Liver (tissue), 9 donors: ENCODE measurements around the gene UGT1A7. TPM values are rescaled to one million over a fixed set of nuclear protein-coding genes. Genes with fewer than 3 reads are reported as not detected.

ENCODE experiments used
- DNase-seq: peaks from one replicate; pipeline ENCODE4 v3.0.0-alpha.2; 2017; ENCODE audit warnings: low spot score
- H3K27ac ChIP-seq, 2 donors: one replicate each; pipeline ENCODE4 v1.7.0; 2013; ENCODE audit warnings: inconsistent platforms in 2 of 2, low read length in 2 of 2, control low read depth in 1 of 2, low read depth in 1 of 2, mild to moderate bottlenecking in 1 of 2
- H3K27me3 ChIP-seq, 4 donors: one replicate each; pipeline versions ENCODE4 v1.6.1 to v1.7.0; 2013; ENCODE audit warnings: low read length in 3 of 4, inconsistent platforms in 1 of 4, mild to moderate bottlenecking in 1 of 4, moderate library complexity in 1 of 4; ENCODE audit not compliant: control insufficient read depth in 4 of 4, insufficient read depth in 4 of 4
- H3K36me3 ChIP-seq, 4 donors: one replicate each; pipeline versions ENCODE4 v1.6.1 to v1.7.0; 2013; ENCODE audit warnings: low read length in 3 of 4, mild to moderate bottlenecking in 3 of 4, low read depth in 1 of 4, moderate library complexity in 1 of 4; ENCODE audit not compliant: control insufficient read depth in 4 of 4, insufficient read depth in 3 of 4
- H3K4me1 ChIP-seq, 4 donors: one replicate each; pipeline versions ENCODE4 v1.6.1 to v1.7.0; 2013; ENCODE audit warnings: low read length in 3 of 4, mild to moderate bottlenecking in 3 of 4, moderate library complexity in 1 of 4; ENCODE audit not compliant: control insufficient read depth in 4 of 4, insufficient read depth in 4 of 4
- H3K4me3 ChIP-seq, 3 donors: one replicate each; pipeline versions ENCODE4 v1.6.1 to v1.7.0; 2013; ENCODE audit warnings: low read length in 3 of 3, control low read depth in 1 of 3, low read depth in 1 of 3, mild to moderate bottlenecking in 1 of 3
- H3K9ac ChIP-seq, 2 donors: one replicate each; pipeline ENCODE4 v1.7.0; 2013; ENCODE audit warnings: low read length in 2 of 2, mild to moderate bottlenecking in 2 of 2, moderate library complexity in 2 of 2, control low read depth in 1 of 2, low read depth in 1 of 2
- H3K9me3 ChIP-seq, 4 donors: one replicate each; pipeline versions ENCODE4 v1.6.1 to v1.7.0; 2013; ENCODE audit warnings: low read length in 3 of 4; ENCODE audit not compliant: control insufficient read depth in 4 of 4
- EGR1 ChIP-seq, 2 donors: IDR thresholded peaks; 2 replicates each; pipeline ENCODE4 v1.6.1; 2016 to 2018; ENCODE audit warnings: antibody characterized with exemption in 2 of 2, low read depth in 2 of 2
- FOXA1 ChIP-seq: IDR thresholded peaks from 2 replicates; pipeline ENCODE4 v1.6.1; 2016; ENCODE audit warnings: antibody characterized with exemption
- FOXA2 ChIP-seq: IDR thresholded peaks from 2 replicates; pipeline ENCODE4 v1.6.1; 2016; ENCODE audit warnings: antibody characterized with exemption
- GABPA ChIP-seq, 2 donors: IDR thresholded peaks in 1 of 2; conservative IDR thresholded peaks in 1 of 2; 2 replicates each; pipeline ENCODE4 v1.6.1; 2016; ENCODE audit warnings: antibody characterized with exemption in 2 of 2, mild to moderate bottlenecking in 1 of 2, moderate library complexity in 1 of 2
- HNF4A ChIP-seq, 2 donors: conservative IDR thresholded peaks; 2 replicates each; pipeline ENCODE4 v1.6.1; 2016; ENCODE audit warnings: antibody characterized with exemption in 2 of 2, mild to moderate bottlenecking in 2 of 2
- HNF4G ChIP-seq: IDR thresholded peaks from 2 replicates; pipeline ENCODE4 v1.6.1; 2016; ENCODE audit warnings: antibody characterized with exemption
- JUND ChIP-seq, 2 donors: IDR thresholded peaks; 2 replicates each; pipeline ENCODE4 v1.6.1; 2016; ENCODE audit warnings: antibody characterized with exemption in 2 of 2
- NR2F2 ChIP-seq: IDR thresholded peaks from 2 replicates; pipeline ENCODE4 v1.6.1; 2016; ENCODE audit warnings: antibody characterized with exemption
- RAD21 ChIP-seq, 2 donors: IDR thresholded peaks; 2 replicates each; pipeline ENCODE4 v1.6.1; 2016; ENCODE audit warnings: antibody characterized with exemption in 2 of 2, mild to moderate bottlenecking in 2 of 2
- RXRA ChIP-seq, 2 donors: IDR thresholded peaks; 2 replicates each; pipeline ENCODE4 v1.6.1; 2017 to 2018; ENCODE audit warnings: antibody characterized with exemption in 2 of 2, mild to moderate bottlenecking in 1 of 2
- SP1 ChIP-seq: IDR thresholded peaks from 2 replicates; pipeline ENCODE4 v1.6.1; 2018; ENCODE audit warnings: antibody characterized with exemption, mild to moderate bottlenecking
- TAF1 ChIP-seq: conservative IDR thresholded peaks from 2 replicates; pipeline ENCODE4 v1.6.1; 2016; ENCODE audit warnings: antibody characterized with exemption, mild to moderate bottlenecking
- YY1 ChIP-seq: IDR thresholded peaks from 2 replicates; pipeline ENCODE4 v1.6.1; 2016; ENCODE audit warnings: antibody characterized with exemption, mild to moderate bottlenecking
- WGBS: extraction: QIAGEN DNeasy Blood & Tissue Kit; methylation state at CpG from one replicate; pipeline ENCODE4 v1.1.7; 2013; 5-methylcytosine and 5-hydroxymethylcytosine counted together
- polyA plus RNA-seq, 2 donors: library from polyadenylated mRNA; stranded (reverse) in 1 of 2; unstranded in 1 of 2; fragments of 200-250 nt in 1 of 2; fragments of >200 nt in 1 of 2; fragmentation: Nextera tagmentation in 1 of 2; extraction: Ambion mirVana in 1 of 2; gene quantifications; one replicate each; pipeline versions ENCODE4 v1.2.1 to v1.2.3, GENCODE V29; 2013 to 2015
- total RNA-seq, 2 donors: library from RNA; depleted of rRNA; stranded (reverse); fragments of >200 nt; gene quantifications; one replicate each; pipeline ENCODE4 v1.2.3, GENCODE V29; 2014
- TF ChIP-seq, protein P1 (sequence below): fragments of 150-350 bp; IDR thresholded peaks from 2 replicates; pipeline ENCODE4 v1.5.1; 2017; ENCODE audit warnings: improper control_type of control experiment, low read depth, low read length; ENCODE audit not compliant: missing input control
- TF ChIP-seq, protein P2 (sequence below): IDR thresholded peaks from 2 replicates; pipeline ENCODE4 v1.6.1; 2016; ENCODE audit warnings: antibody characterized with exemption
- TF ChIP-seq, protein P3 (sequence below): IDR thresholded peaks from 2 replicates; pipeline ENCODE4 v1.6.1; 2016; ENCODE audit warnings: antibody characterized with exemption
- TF ChIP-seq, protein P4 (sequence below): IDR thresholded peaks from 2 replicates; pipeline ENCODE4 v1.6.1; 2016; ENCODE audit warnings: antibody characterized with exemption
- TF ChIP-seq, protein P5 (sequence below): IDR thresholded peaks from 2 replicates; pipeline ENCODE4 v1.6.1; 2016; ENCODE audit warnings: antibody characterized with exemption, mild to moderate bottlenecking
- donor health status: healthy.
- donor health status: healthy.
- donor health status: healthy.
- donor health status: healthy.
- donor health status: healthy.

Gene UGT1A7
- total and polyA plus RNA-seq, 4 donors, result 0.02 to 2.2 (median 0.38) TPM; not detected in 1

DNA sequence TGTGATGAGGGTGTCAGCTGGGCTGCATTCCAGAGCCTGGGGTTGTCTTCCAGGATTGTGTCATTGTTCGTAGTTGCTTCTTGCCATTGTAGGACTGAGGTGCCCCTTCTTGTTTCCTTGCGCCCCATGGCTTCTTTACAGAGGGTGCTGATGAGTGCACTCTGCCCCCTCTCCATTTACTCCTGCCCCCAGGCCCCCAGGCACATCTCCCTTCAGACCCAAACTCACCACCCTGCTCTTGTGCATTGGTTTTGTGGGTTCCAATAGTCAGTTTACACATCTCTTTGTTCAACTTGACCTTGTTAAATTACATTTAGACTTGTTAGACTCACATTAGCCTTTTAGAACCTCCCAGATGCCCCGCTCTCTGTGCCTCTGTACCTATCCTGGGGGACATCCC lies 139.5 kb downstream of the UGT1A7 start:
- H3K27me3 ChIP-seq, result no peaks in the 10 kb centered on the region
- peaks cover 6 to 38% (median 24%) of the 10 kb centered on the region in 4 donors for H3K4me1 ChIP-seq
- peak overlapping the region in 1 of 2 donors; percentile 88 for H3K27ac ChIP-seq
- H3K9me3 ChIP-seq, result no peaks in the 10 kb centered on the region
- H3K36me3 ChIP-seq, result no peaks in the 10 kb centered on the region
- no peak overlapping the region for H3K9ac ChIP-seq
- DNase-seq, result no peak
- WGBS, result 92% methylated on average over 3 of the region's 3 CpGs
- no peak for TF ChIP-seq FOXA2
- TF ChIP-seq, protein P1, sequence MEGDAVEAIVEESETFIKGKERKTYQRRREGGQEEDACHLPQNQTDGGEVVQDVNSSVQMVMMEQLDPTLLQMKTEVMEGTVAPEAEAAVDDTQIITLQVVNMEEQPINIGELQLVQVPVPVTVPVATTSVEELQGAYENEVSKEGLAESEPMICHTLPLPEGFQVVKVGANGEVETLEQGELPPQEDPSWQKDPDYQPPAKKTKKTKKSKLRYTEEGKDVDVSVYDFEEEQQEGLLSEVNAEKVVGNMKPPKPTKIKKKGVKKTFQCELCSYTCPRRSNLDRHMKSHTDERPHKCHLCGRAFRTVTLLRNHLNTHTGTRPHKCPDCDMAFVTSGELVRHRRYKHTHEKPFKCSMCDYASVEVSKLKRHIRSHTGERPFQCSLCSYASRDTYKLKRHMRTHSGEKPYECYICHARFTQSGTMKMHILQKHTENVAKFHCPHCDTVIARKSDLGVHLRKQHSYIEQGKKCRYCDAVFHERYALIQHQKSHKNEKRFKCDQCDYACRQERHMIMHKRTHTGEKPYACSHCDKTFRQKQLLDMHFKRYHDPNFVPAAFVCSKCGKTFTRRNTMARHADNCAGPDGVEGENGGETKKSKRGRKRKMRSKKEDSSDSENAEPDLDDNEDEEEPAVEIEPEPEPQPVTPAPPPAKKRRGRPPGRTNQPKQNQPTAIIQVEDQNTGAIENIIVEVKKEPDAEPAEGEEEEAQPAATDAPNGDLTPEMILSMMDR, result no peak
- TF ChIP-seq TAF1, result no peak
- no peak for TF ChIP-seq GABPA (IDR thresholded peaks at IDR 0.05 in 1 of 2, conservative IDR thresholded peaks at IDR 0.05 in 1 of 2)
- no peak overlapping the region for H3K4me3 ChIP-seq

DNA sequence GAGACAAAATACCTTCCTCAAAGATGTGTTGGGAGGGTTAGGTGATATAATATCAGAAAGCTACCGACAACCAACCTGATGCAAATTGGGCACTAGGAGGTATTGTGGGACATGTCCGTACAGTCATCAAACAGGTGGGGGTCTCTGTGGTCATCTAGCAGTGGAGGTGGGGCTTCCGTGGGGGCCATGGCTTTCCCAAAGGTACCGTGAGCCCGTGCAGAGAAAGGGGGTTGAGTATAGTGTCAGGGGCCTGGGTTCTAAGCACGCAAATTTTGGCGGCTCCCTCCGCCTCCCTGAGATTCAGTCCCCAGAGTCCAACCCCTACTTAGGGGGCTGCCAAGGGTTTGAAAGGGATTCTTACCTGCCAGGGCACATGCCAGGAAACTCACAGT lies 140.0 kb downstream of the UGT1A7 start:
- Histone ChIP-seq H3K27ac (peak overlapping the region; percentile 87 to 88), H3K4me3 (no peak overlapping the region), H3K9ac (no peak overlapping the region), H3K36me3 (no peaks in the 10 kb centered on the region), H3K4me1 (peaks cover 6 to 38% (median 24%) of the 10 kb centered on the region in 4 donors), H3K9me3 (no peaks in the 10 kb centered on the region), H3K27me3 (no peaks in the 10 kb centered on the region)
- TF ChIP-seq EGR1 (IDR thresholded peaks at IDR 0.05; ENCODE audit: low read depth in 2 of 2) (no peak), YY1 (no peak), HNF4A (conservative IDR thresholded peaks at IDR 0.05) (no peak), FOXA2 (no peak), NR2F2 (no peak), FOXA1 (no peak), TAF1 (no peak), SP1 (no peak), GABPA (IDR thresholded peaks at IDR 0.05 in 1 of 2, conservative IDR thresholded peaks at IDR 0.05 in 1 of 2) (no peak), RXRA (IDR thresholded peaks at IDR 0.05) (no peak), JUND (IDR thresholded peaks at IDR 0.05) (no peak), RAD21 (IDR thresholded peaks at IDR 0.05) (no peak), HNF4G (no peak)
- TF ChIP-seq, protein P2, sequence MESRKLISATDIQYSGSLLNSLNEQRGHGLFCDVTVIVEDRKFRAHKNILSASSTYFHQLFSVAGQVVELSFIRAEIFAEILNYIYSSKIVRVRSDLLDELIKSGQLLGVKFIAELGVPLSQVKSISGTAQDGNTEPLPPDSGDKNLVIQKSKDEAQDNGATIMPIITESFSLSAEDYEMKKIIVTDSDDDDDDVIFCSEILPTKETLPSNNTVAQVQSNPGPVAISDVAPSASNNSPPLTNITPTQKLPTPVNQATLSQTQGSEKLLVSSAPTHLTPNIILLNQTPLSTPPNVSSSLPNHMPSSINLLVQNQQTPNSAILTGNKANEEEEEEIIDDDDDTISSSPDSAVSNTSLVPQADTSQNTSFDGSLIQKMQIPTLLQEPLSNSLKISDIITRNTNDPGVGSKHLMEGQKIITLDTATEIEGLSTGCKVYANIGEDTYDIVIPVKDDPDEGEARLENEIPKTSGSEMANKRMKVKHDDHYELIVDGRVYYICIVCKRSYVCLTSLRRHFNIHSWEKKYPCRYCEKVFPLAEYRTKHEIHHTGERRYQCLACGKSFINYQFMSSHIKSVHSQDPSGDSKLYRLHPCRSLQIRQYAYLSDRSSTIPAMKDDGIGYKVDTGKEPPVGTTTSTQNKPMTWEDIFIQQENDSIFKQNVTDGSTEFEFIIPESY, result no peak
- TF ChIP-seq, protein P1, result no peak
- TF ChIP-seq, protein P3, sequence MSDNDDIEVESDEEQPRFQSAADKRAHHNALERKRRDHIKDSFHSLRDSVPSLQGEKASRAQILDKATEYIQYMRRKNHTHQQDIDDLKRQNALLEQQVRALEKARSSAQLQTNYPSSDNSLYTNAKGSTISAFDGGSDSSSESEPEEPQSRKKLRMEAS, result no peak
- TF ChIP-seq, protein P4, sequence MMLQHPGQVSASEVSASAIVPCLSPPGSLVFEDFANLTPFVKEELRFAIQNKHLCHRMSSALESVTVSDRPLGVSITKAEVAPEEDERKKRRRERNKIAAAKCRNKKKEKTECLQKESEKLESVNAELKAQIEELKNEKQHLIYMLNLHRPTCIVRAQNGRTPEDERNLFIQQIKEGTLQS, result no peak
- TF ChIP-seq, protein P5, sequence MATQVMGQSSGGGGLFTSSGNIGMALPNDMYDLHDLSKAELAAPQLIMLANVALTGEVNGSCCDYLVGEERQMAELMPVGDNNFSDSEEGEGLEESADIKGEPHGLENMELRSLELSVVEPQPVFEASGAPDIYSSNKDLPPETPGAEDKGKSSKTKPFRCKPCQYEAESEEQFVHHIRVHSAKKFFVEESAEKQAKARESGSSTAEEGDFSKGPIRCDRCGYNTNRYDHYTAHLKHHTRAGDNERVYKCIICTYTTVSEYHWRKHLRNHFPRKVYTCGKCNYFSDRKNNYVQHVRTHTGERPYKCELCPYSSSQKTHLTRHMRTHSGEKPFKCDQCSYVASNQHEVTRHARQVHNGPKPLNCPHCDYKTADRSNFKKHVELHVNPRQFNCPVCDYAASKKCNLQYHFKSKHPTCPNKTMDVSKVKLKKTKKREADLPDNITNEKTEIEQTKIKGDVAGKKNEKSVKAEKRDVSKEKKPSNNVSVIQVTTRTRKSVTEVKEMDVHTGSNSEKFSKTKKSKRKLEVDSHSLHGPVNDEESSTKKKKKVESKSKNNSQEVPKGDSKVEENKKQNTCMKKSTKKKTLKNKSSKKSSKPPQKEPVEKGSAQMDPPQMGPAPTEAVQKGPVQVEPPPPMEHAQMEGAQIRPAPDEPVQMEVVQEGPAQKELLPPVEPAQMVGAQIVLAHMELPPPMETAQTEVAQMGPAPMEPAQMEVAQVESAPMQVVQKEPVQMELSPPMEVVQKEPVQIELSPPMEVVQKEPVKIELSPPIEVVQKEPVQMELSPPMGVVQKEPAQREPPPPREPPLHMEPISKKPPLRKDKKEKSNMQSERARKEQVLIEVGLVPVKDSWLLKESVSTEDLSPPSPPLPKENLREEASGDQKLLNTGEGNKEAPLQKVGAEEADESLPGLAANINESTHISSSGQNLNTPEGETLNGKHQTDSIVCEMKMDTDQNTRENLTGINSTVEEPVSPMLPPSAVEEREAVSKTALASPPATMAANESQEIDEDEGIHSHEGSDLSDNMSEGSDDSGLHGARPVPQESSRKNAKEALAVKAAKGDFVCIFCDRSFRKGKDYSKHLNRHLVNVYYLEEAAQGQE, result no peak
- WGBS, result 88% methylated on average over 8 of the region's 8 CpGs
- DNase-seq, result no peak
